Memory B cell (primary cell): ENCODE results near the gene PSMD9.

Source experiments
- ATAC-seq: fragments of 150-1000 bp; cut with Tn5 transposase; 2 replicates; pipeline ENCODE4 v1.10.0; 2021; ENCODE audit warnings: low read depth, mild to moderate bottlenecking, moderate library complexity
- DNase-seq, 2 donors: peaks; one replicate each; pipeline ENCODE4 v3.0.0; 2022; ENCODE audit warnings: low spot score in 2 of 2
- H3K27ac Mint-ChIP-seq: one replicate; pipeline ENCODE4 v1.8.0; 2022; ENCODE audit warnings: mild to moderate bottlenecking, moderate library complexity, mixed read lengths
- H3K27me3 Mint-ChIP-seq: one replicate; pipeline ENCODE4 v1.8.0; 2022; ENCODE audit warnings: mixed read lengths
- H3K36me3 Mint-ChIP-seq: one replicate; pipeline ENCODE4 v1.8.0; 2022; ENCODE audit warnings: mild to moderate bottlenecking, mixed read lengths
- H3K4me1 Mint-ChIP-seq: one replicate; pipeline ENCODE4 v1.8.0; 2022; ENCODE audit warnings: mixed read lengths
- H3K4me3 Mint-ChIP-seq: one replicate; pipeline ENCODE4 v1.8.0; 2022; ENCODE audit warnings: mild to moderate bottlenecking, moderate library complexity, mixed read lengths
- H3K9me3 Mint-ChIP-seq: one replicate; pipeline ENCODE4 v1.8.0; 2022; ENCODE audit warnings: mixed read lengths

The PSMD9 gene

GRCh38 chr12:121963341-121964018, 74.9 kb downstream of the PSMD9 start:
- Mint-ChIP-seq H3K27me3 (peaks cover 6% of the 10 kb centered on the region), H3K4me3 (no peak overlapping the region), H3K9me3 (no peaks in the 10 kb centered on the region), H3K4me1 (peaks cover under 1% of the 10 kb centered on the region), H3K36me3 (no peaks in the 10 kb centered on the region), H3K27ac (no peak overlapping the region)
- DNase-seq = no peak
- ATAC-seq = no peak

GRCh38 chr12:121964813-121965643, 76.4 kb downstream of the PSMD9 start:
- H3K36me3 Mint-ChIP-seq = no peaks in the 10 kb centered on the region
- ATAC-seq (no peak), DNase-seq (no peak)
- no peak overlapping the region for H3K27ac Mint-ChIP-seq
- H3K27me3 Mint-ChIP-seq = peaks cover 6% of the 10 kb centered on the region
- no peak overlapping the region for H3K4me3 Mint-ChIP-seq
- H3K9me3 Mint-ChIP-seq = no peaks in the 10 kb centered on the region
- peaks cover 8% of the 10 kb centered on the region for H3K4me1 Mint-ChIP-seq

GRCh38 chr12:121966959-121967358, 78.4 kb downstream of the PSMD9 start:
- Mint-ChIP-seq H3K4me1 (peaks cover 8% of the 10 kb centered on the region), H3K36me3 (peaks cover 1% of the 10 kb centered on the region), H3K4me3 (no peak overlapping the region), H3K27me3 (peaks cover 6% of the 10 kb centered on the region), H3K27ac (no peak overlapping the region), H3K9me3 (peaks cover under 1% of the 10 kb centered on the region)
- ATAC-seq = no peak
- no peak for DNase-seq
